A172 (cell line): ENCODE results near the gene SCYL2. TPM values are rescaled to one million over a fixed set of nuclear protein-coding genes. Genes with fewer than 3 reads are reported as not detected.
"Not testable (repeated sequence)": the region's sequence is repeated elsewhere in the genome, so short reads cannot be mapped to it uniquely, and the experiment has no call there.

ENCODE experiments used
- DNase-seq: peaks from one replicate; pipeline ENCODE4 v3.0.0-alpha.2; 2015; ENCODE audit warnings: low spot score
- total RNA-seq: library from RNA; depleted of rRNA; stranded (reverse); fragments of >200 nt; shearing (Covaris generic); gene quantifications from 2 replicates; pipeline ENCODE4 v1.2.3, GENCODE V29; 2014

Gene SCYL2
- total RNA-seq, 1 experiment from 2014 or later, result 98.4 TPM

GRCh38 chr12:100324498-100324897 is 57.5 kb downstream of the SCYL2 start:
- no peak for DNase-seq

- no peak for DNase-seq
These were observed 59.2 kb downstream of the SCYL2 start for GRCh38 chr12:100326208-100326607.

GRCh38 chr12:100329800-100330199 is 62.8 kb downstream of the SCYL2 start:
- no peak for DNase-seq

- DNase-seq, result no peak
These were observed 64.9 kb downstream of the SCYL2 start for GRCh38 chr12:100331871-100332270.

GRCh38 chr12:100332852-100333251 is 65.9 kb downstream of the SCYL2 start:
- DNase-seq, result no peak

GRCh38 chr12:100337299-100337698 is 70.3 kb downstream of the SCYL2 start:
- DNase-seq, result no peak

GRCh38 chr12:100337727-100338126 is 70.8 kb downstream of the SCYL2 start:
- DNase-seq, result no peak

GRCh38 chr12:100339071-100339470 is 72.1 kb downstream of the SCYL2 start:
- no peak for DNase-seq

GRCh38 chr12:100342897-100343296 is 75.9 kb downstream of the SCYL2 start:
- DNase-seq, result not testable (repeated sequence)

GRCh38 chr12:100344351-100344750 is 77.4 kb downstream of the SCYL2 start:
- DNase-seq, result not testable (repeated sequence)

- no peak for DNase-seq
These were observed 78.2 kb downstream of the SCYL2 start for GRCh38 chr12:100345020-100345767.

- no peak for DNase-seq
These were observed 79.7 kb downstream of the SCYL2 start for GRCh38 chr12:100346660-100347059.

- peak; percentile 40 for DNase-seq
These were observed 81.9 kb downstream of the SCYL2 start for GRCh38 chr12:100348657-100349454.

- DNase-seq, result no peak
These were observed 89.8 kb downstream of the SCYL2 start, which contains the start of gene SLC17A8 for GRCh38 chr12:100356644-100357223. SLC17A8 (plus strand) TSS chr12:100357074; CDS start chr12:100357392, 318 bp downstream.

- no peak for DNase-seq
These were observed 92.3 kb downstream of the SCYL2 start for GRCh38 chr12:100359248-100359647.

GRCh38 chr12:100359822-100360221 is 92.8 kb downstream of the SCYL2 start:
- peak; percentile 51 for DNase-seq

- DNase-seq, result no peak
These were observed 93.5 kb downstream of the SCYL2 start for GRCh38 chr12:100360450-100360849.

GRCh38 chr12:100364324-100364723 is 97.3 kb downstream of the SCYL2 start:
- DNase-seq, result no peak

- no peak for DNase-seq
These were observed 98.4 kb downstream of the SCYL2 start for GRCh38 chr12:100365411-100365810.

- DNase-seq, result no peak
These were observed 101.1 kb downstream of the SCYL2 start for GRCh38 chr12:100368066-100368465.

- no peak for DNase-seq
These were observed 104.2 kb downstream of the SCYL2 start for GRCh38 chr12:100371146-100371545.

GRCh38 chr12:100372853-100373640 is 106.1 kb downstream of the SCYL2 start:
- DNase-seq, result no peak
